HS-5 (cell line): ENCODE results near the gene CORIN.

Source experiments
- DNase-seq: peaks from one replicate; pipeline ENCODE4 v3.0.0-alpha.2; 2012; ENCODE audit warnings: low read depth

CORIN gene, protein sequence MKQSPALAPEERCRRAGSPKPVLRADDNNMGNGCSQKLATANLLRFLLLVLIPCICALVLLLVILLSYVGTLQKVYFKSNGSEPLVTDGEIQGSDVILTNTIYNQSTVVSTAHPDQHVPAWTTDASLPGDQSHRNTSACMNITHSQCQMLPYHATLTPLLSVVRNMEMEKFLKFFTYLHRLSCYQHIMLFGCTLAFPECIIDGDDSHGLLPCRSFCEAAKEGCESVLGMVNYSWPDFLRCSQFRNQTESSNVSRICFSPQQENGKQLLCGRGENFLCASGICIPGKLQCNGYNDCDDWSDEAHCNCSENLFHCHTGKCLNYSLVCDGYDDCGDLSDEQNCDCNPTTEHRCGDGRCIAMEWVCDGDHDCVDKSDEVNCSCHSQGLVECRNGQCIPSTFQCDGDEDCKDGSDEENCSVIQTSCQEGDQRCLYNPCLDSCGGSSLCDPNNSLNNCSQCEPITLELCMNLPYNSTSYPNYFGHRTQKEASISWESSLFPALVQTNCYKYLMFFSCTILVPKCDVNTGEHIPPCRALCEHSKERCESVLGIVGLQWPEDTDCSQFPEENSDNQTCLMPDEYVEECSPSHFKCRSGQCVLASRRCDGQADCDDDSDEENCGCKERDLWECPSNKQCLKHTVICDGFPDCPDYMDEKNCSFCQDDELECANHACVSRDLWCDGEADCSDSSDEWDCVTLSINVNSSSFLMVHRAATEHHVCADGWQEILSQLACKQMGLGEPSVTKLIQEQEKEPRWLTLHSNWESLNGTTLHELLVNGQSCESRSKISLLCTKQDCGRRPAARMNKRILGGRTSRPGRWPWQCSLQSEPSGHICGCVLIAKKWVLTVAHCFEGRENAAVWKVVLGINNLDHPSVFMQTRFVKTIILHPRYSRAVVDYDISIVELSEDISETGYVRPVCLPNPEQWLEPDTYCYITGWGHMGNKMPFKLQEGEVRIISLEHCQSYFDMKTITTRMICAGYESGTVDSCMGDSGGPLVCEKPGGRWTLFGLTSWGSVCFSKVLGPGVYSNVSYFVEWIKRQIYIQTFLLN

GRCh38 chr4:47837908-47838294 lies at the start of gene CORIN:
Gene CORIN (minus strand): TSS chr4:47838067. CDS start chr4:47837949, 118 bp downstream.
- DNase-seq = no peak

GRCh38 chr4:47882228-47882627 lies 44.4 kb upstream of the CORIN start:
- no peak for DNase-seq

- DNase-seq = no peak
Observed at GRCh38 chr4:47879458-47879857, 41.6 kb upstream of the CORIN start.

- DNase-seq = no peak
Observed at GRCh38 chr4:47876784-47877546, 39.1 kb upstream of the CORIN start.

DNA sequence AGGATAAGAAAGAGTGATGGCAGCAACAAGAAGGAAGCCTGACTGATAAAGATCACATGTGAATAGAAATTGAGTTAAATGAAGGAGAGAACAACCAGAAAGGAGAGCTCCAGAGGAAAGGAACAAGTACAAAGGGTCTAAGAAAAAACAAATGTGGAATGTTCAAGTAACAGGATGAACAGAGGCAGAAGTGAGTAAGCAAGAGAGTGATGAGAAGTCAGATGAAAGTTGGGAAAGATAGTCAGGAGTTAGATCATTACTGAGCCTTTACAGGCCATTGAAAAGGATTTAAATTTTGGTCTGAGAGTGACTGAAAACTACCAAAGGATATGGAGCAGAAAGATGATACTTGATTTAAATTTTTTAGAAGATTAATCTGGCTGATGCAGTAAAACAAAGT lies 38.4 kb upstream of the CORIN start:
- no peak for DNase-seq

- no peak for DNase-seq
Observed at GRCh38 chr4:47873877-47874541, 36.1 kb upstream of the CORIN start.

- DNase-seq = no peak
Observed at GRCh38 chr4:47863486-47863885, 25.6 kb upstream of the CORIN start.

DNA sequence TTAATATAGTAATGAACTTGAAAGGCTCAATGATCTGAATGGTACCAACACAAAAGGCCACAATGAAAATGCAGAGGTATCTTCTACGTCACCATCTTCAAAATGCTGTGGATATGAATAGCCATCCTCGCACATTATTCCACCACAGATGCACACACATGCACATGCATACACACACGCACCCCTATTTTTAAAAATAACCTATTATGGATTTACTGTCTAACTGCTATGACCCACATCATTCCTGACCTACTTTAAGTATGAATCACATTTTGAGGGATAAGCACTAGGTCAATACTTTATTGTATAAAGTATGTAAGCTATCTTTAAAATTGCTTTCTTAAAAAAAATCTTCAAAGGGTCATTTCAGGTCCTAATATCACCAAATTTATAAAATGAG lies 24.4 kb upstream of the CORIN start:
- DNase-seq = peak; percentile 29

- no peak for DNase-seq
Observed at GRCh38 chr4:47860305-47860704, 22.4 kb upstream of the CORIN start.

DNA sequence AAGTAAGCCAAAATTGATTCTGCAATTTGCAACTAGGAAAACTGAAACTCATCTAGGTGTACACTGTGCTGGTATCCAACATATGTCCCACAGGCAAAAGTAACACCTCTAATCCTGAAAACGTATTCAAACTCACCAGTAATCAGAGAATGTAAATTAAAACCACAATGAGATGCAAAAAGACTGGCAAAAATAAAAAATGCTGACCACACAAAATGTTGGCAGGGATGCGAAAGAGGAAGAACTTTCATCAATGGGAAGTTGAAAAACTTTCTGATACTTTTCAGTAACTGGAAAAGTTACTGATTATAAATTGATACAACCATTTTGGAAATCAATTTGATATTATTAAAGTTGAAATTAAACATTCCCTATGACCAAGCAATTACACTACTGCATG lies 20.1 kb upstream of the CORIN start:
- no peak for DNase-seq

GRCh38 chr4:47856713-47857112 lies 18.8 kb upstream of the CORIN start:
- no peak for DNase-seq

GRCh38 chr4:47855350-47855749 lies 17.5 kb upstream of the CORIN start:
- peak; percentile 53 for DNase-seq

DNA sequence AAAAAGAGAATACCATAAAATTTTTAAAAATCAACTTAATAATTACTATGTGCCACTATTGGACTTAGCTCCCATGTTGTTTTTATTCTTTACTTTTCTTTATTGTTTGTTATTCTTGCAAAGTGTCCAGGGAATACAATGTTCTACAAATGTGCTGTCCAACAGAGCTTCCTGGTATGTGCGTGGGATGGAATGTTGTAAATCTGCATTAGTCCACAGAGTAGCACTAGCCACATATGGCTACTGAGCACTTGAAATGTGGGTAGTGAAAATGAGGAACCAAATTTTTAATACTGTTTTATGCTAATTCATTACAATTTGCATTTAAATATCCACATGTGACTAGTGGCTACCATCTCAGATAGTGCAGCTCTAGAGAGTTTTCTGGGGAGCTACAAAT lies 14.3 kb upstream of the CORIN start:
- no peak for DNase-seq

DNA sequence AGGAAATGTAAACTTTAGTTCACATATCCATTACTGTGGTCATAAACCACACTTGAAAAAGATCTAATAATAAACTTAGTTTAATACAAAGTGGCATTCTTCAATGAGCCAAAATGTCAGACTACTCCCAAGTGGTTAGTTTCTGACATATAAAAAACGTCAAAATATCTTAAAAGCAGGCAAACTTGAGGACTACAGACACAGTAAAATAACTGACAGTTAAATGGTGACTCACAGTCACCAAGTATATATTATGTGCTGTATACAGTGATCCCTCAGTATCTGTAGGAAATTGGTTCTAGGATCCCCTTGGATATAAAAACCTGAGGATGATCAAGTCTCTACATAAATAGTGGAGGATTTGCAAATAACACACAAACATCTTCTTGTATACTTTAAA lies 11.6 kb upstream of the CORIN start:
- DNase-seq = no peak

GRCh38 chr4:47848041-47848440 lies 10.2 kb upstream of the CORIN start:
- DNase-seq = no peak

DNA sequence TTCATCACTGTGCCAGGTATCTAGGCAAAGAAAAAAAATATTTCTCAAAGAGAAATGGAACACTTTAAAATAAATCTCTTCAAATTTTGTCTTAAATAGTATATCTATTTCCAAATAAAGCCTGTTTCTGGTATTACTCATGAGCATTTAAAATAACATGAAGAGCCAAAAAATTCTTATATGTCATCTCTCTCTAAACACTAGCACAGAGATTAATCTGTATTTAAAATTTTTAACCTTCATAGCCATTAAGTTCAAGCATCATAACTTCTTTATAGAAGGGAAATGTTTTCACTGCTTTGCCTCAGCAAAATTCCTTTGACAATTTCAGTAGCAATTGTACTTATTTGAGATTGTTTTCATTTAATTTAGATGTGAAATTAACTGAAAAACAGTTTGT lies 5.1 kb upstream of the CORIN start:
- no peak for DNase-seq

- no peak for DNase-seq
Observed at GRCh38 chr4:47840291-47840690, 2.4 kb upstream of the CORIN start.

DNA sequence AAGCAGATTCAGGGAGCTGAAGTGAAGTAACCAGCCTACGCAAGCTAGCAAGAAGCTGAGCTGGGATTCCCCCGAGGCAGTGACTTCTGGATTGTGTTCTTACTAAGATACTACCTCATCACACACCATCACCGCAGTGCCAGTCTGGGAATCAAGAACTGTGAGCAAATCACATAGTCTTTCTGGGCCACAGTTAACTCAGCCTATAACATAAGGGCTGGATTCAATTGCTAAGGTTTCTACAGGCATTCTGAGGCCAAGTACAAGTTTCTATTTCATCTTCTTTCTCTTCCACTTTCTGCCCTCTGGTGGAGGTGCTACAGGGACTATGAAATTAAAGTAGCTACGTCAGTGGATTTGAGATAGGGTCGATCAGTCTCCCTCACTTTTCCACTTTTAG lies 1.4 kb upstream of the CORIN start:
- DNase-seq = no peak

GRCh38 chr4:47838445-47838844 lies 578 bp upstream of the CORIN start:
- no peak for DNase-seq

GRCh38 chr4:47837094-47837907 lies 566 bp downstream of the CORIN start:
- no peak for DNase-seq

DNA sequence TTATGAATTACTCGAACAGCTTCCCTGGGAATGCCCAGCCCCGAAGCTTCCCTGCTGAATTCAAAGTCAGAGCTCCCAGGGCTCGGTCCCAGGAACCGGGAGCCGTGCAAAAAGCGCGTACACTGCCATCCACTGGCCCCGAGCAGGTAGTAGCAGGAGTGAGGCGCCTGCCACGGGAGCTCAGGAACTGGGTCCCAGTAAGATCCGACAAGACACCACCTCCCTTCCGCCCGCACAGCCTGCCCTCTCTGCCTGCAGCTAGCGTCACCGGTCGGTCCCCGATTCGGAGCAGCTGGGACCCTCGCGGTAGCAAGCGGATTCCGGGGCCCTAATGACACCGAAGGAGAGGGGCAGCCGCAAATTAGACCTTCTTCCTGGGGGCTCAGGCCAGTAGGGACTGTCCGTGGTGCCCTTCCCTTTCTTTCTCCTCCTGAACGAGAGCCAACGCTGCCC lies 1.2 kb downstream of the CORIN start:
- peak; percentile 49 for DNase-seq
